ENCODE measurements around the gene PXT1.
A peak's percentile ranks its signal among the peaks of the same experiment; 100 is the strongest.

Gene PXT1

GRCh38 chr6:36492092-36492491, 49.4 kb upstream of the PXT1 start:
- Histone ChIP-seq H3K36me3 (ENCODE audit: control insufficient read depth in 2 of 2, insufficient read depth in 1 of 2, low read length in 2 of 2) (peaks cover 16 to 66% of the 10 kb centered on the region in 2 experiments), H3K27ac (ENCODE audit: extremely low read depth, low read depth, low read length) (no peak overlapping the region), H3K4me1 (ENCODE audit: control insufficient read depth, insufficient read depth, low read length) (no peaks in the 10 kb centered on the region), H3K9me3 (ENCODE audit: control insufficient read depth, insufficient read depth, low read depth, low read length) (no peaks in the 10 kb centered on the region), H3K4me3 (ENCODE audit: low read depth, low read length) (no peak overlapping the region)
- CTCF ChIA-PET: interaction anchor here (0.6 to 0.7 kb wide), 3 partner anchors 35 to 486 kb away, joined by 3 to 4 read pairs (median 3); no protein-coding TSS in a partner anchor
- POLR2A ChIA-PET: interaction anchor here (0.6 to 1.5 kb wide), 3 partner anchors 35 to 166 kb away, joined by 5 to 6 read pairs (median 5); no protein-coding TSS in a partner anchor
- TF ChIP-seq ZNF366 (tag by site-specific recombination; conservative IDR thresholded peaks at IDR 0.05) (no peak), OSR2 (tag by site-specific recombination; IDR thresholded peaks at IDR 0.05) (no peak), ZNF558 (tag by site-specific recombination; IDR thresholded peaks at IDR 0.05) (no peak), ZBTB17 (tag by site-specific recombination; IDR thresholded peaks at IDR 0.05) (peak; percentile 30; the same call in 1 of the 2 replicates), ZNF221 (tag by site-specific recombination; IDR thresholded peaks at IDR 0.05; ENCODE audit: borderline replicate concordance) (no peak)
- TF ChIP-seq, protein P1, sequence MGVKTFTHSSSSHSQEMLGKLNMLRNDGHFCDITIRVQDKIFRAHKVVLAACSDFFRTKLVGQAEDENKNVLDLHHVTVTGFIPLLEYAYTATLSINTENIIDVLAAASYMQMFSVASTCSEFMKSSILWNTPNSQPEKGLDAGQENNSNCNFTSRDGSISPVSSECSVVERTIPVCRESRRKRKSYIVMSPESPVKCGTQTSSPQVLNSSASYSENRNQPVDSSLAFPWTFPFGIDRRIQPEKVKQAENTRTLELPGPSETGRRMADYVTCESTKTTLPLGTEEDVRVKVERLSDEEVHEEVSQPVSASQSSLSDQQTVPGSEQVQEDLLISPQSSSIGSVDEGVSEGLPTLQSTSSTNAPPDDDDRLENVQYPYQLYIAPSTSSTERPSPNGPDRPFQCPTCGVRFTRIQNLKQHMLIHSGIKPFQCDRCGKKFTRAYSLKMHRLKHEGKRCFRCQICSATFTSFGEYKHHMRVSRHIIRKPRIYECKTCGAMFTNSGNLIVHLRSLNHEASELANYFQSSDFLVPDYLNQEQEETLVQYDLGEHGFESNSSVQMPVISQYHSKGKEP (tag by site-specific recombination; IDR thresholded peaks at IDR 0.05): no peak
- TF ChIP-seq, protein P2, sequence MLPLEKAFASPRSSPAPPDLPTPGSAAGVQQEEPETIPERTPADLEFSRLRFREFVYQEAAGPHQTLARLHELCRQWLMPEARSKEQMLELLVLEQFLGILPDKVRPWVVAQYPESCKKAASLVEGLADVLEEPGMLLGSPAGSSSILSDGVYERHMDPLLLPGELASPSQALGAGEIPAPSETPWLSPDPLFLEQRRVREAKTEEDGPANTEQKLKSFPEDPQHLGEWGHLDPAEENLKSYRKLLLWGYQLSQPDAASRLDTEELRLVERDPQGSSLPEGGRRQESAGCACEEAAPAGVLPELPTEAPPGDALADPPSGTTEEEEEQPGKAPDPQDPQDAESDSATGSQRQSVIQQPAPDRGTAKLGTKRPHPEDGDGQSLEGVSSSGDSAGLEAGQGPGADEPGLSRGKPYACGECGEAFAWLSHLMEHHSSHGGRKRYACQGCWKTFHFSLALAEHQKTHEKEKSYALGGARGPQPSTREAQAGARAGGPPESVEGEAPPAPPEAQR (tag by site-specific recombination; IDR thresholded peaks at IDR 0.05): 0 out of 2 replicates have a peak, but pooled peaks have one; percentile 36
- TF ChIP-seq, protein P3, sequence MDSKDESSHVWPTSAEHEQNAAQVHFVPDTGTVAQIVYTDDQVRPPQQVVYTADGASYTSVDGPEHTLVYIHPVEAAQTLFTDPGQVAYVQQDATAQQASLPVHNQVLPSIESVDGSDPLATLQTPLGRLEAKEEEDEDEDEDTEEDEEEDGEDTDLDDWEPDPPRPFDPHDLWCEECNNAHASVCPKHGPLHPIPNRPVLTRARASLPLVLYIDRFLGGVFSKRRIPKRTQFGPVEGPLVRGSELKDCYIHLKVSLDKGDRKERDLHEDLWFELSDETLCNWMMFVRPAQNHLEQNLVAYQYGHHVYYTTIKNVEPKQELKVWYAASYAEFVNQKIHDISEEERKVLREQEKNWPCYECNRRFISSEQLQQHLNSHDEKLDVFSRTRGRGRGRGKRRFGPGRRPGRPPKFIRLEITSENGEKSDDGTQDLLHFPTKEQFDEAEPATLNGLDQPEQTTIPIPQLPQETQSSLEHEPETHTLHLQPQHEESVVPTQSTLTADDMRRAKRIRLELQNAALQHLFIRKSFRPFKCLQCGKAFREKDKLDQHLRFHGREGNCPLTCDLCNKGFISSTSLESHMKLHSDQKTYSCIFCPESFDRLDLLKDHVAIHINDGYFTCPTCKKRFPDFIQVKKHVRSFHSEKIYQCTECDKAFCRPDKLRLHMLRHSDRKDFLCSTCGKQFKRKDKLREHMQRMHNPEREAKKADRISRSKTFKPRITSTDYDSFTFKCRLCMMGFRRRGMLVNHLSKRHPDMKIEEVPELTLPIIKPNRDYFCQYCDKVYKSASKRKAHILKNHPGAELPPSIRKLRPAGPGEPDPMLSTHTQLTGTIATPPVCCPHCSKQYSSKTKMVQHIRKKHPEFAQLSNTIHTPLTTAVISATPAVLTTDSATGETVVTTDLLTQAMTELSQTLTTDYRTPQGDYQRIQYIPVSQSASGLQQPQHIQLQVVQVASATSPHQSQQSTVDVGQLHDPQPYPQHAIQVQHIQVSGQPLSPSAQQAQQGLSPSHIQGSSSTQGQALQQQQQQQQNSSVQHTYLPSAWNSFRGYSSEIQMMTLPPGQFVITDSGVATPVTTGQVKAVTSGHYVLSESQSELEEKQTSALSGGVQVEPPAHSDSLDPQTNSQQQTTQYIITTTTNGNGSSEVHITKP (tag by site-specific recombination; IDR thresholded peaks at IDR 0.05): peak; percentile 93

DNA sequence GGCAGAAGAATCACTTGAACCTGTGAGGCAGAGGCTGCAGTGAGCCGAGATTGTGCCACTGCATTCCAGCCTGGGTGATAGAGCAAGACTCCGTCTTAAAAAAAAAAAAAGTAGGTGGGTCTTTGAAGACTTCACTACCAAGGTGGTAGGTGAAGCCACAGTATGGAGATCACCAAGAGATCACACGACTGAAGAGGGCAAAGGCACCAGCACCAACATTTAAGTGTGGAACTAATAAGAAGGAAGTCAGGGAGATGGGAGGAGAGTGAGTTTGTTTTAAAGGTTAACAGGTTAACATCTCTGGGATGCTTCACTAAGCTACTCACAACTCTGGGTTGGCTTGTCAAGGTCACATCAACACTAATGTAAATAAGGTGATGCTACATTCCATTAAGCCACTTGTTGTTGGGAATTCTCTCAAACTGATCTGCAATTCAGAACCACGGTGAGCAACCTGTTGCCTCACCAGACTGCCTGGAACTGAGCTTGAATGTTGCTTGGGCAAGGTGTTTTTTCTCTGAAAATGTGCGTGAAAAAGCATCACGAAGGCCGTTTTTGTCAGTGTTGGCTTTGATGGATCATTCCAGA, 48.8 kb upstream of the PXT1 start:
- H3K9me3 ChIP-seq (ENCODE audit: control insufficient read depth, insufficient read depth, low read depth, low read length): no peaks in the 10 kb centered on the region
- H3K4me1 ChIP-seq (ENCODE audit: control insufficient read depth, insufficient read depth, low read length): no peaks in the 10 kb centered on the region
- POLR2A ChIA-PET: no interaction called here
- no peak overlapping the region for H3K27ac ChIP-seq (ENCODE audit: extremely low read depth, low read depth, low read length)
- TF ChIP-seq, protein P4, sequence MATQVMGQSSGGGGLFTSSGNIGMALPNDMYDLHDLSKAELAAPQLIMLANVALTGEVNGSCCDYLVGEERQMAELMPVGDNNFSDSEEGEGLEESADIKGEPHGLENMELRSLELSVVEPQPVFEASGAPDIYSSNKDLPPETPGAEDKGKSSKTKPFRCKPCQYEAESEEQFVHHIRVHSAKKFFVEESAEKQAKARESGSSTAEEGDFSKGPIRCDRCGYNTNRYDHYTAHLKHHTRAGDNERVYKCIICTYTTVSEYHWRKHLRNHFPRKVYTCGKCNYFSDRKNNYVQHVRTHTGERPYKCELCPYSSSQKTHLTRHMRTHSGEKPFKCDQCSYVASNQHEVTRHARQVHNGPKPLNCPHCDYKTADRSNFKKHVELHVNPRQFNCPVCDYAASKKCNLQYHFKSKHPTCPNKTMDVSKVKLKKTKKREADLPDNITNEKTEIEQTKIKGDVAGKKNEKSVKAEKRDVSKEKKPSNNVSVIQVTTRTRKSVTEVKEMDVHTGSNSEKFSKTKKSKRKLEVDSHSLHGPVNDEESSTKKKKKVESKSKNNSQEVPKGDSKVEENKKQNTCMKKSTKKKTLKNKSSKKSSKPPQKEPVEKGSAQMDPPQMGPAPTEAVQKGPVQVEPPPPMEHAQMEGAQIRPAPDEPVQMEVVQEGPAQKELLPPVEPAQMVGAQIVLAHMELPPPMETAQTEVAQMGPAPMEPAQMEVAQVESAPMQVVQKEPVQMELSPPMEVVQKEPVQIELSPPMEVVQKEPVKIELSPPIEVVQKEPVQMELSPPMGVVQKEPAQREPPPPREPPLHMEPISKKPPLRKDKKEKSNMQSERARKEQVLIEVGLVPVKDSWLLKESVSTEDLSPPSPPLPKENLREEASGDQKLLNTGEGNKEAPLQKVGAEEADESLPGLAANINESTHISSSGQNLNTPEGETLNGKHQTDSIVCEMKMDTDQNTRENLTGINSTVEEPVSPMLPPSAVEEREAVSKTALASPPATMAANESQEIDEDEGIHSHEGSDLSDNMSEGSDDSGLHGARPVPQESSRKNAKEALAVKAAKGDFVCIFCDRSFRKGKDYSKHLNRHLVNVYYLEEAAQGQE (tag by site-specific recombination; IDR thresholded peaks at IDR 0.05): peak; percentile 92
- TF ChIP-seq SCRT2 (tag by site-specific recombination; IDR thresholded peaks at IDR 0.05): peak; percentile 97
- TF ChIP-seq, protein P5, sequence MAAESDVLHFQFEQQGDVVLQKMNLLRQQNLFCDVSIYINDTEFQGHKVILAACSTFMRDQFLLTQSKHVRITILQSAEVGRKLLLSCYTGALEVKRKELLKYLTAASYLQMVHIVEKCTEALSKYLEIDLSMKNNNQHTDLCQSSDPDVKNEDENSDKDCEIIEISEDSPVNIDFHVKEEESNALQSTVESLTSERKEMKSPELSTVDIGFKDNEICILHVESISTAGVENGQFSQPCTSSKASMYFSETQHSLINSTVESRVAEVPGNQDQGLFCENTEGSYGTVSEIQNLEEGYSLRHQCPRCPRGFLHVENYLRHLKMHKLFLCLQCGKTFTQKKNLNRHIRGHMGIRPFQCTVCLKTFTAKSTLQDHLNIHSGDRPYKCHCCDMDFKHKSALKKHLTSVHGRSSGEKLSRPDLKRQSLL (tag by site-specific recombination; IDR thresholded peaks at IDR 0.05): no peak
- TF ChIP-seq SCRT1 (tag by site-specific recombination; IDR thresholded peaks at IDR 0.05; ENCODE audit: borderline replicate concordance): peak; percentile 80
- peaks cover 16 to 66% of the 10 kb centered on the region in 2 experiments for H3K36me3 ChIP-seq (ENCODE audit: control insufficient read depth in 2 of 2, insufficient read depth in 1 of 2, low read length in 2 of 2)
- H3K4me3 ChIP-seq (ENCODE audit: low read depth, low read length): no peak overlapping the region
- CTCF ChIA-PET: interaction anchor here (0.7 kb wide), 1 partner anchor 35 kb away, joined by 4 read pairs; no protein-coding TSS in a partner anchor

Measured in HEK293 (cell line).